Vagina (tissue), 2 donors: ENCODE measurements around the gene C2CD4A. TPM values are rescaled to one million over a fixed set of nuclear protein-coding genes. Genes with fewer than 3 reads are reported as not detected.
"Not testable (repeated sequence)": the region's sequence is repeated elsewhere in the genome, so short reads cannot be mapped to it uniquely, and the experiment has no call there.

Experiments
- DNase-seq, 2 donors: peaks; one replicate each; pipeline ENCODE4 v3.0.0-alpha.2; 2017; ENCODE audit errors: extremely low spot score in 2 of 2
- H3K27ac ChIP-seq: fragments of 200-600 bp; sonication (generic); one replicate; pipeline ENCODE4 v1.5.1; 2019
- H3K27me3 ChIP-seq: fragments of 200-600 bp; sonication (generic); one replicate; pipeline ENCODE4 v1.5.1; 2019
- H3K36me3 ChIP-seq, 2 donors: fragments of 200-600 bp; sonication (generic); one replicate each; pipeline ENCODE4 v1.5.1; 2017 to 2019
- H3K4me1 ChIP-seq: fragments of 200-600 bp; sonication (generic); one replicate; pipeline ENCODE4 v1.5.1; 2019
- H3K4me3 ChIP-seq, 2 donors: fragments of 200-600 bp; sonication (generic); 1 replicate in 1 of 2; 2 replicates in 1 of 2; pipeline ENCODE4 v1.5.1; 2016 to 2019
- H3K9me3 ChIP-seq: fragments of 200-600 bp; sonication (generic); one replicate; pipeline ENCODE4 v1.5.1; 2019
- POLR2A ChIP-seq, 2 donors: fragments of 450-650 bp; IDR thresholded peaks; one replicate each; pipeline ENCODE4 v1.6.1; 2017; ENCODE audit warnings: antibody characterized with exemption in 2 of 2, mild to moderate bottlenecking in 2 of 2, moderate library complexity in 2 of 2
- POLR2AphosphoS5 ChIP-seq, 2 donors: sonication (generic); formaldehyde crosslinking; IDR thresholded peaks; one replicate each; pipeline ENCODE4 v1.9.0; 2017; ENCODE audit warnings: antibody characterized with exemption in 2 of 2, mild to moderate bottlenecking in 2 of 2, low read depth in 1 of 2; ENCODE audit not compliant: insufficient read depth in 1 of 2
- intact Hi-C: fragments of 100-400 bp; cut with DNase I; formaldehyde crosslinking; loops from one replicate; pipeline ENCODE4 v1.15.1; 2023
- total RNA-seq: library from RNA; depleted of rRNA; stranded (reverse); fragments of >200 nt; gene quantifications from one replicate; pipeline ENCODE4 v1.2.3, GENCODE V29; 2016
- TF ChIP-seq, protein P1 (sequence below), 3 experiments: fragments of 450-650 bp in 2 of 3; fragments of 200-600 bp in 1 of 3; sonication (generic) in 1 of 3; IDR thresholded peaks; one replicate each; pipeline ENCODE4 v1.5.1; 2017 to 2019; ENCODE audit warnings: antibody characterized with exemption in 3 of 3, mild to moderate bottlenecking in 2 of 3, moderate library complexity in 2 of 3

Gene C2CD4A
- total RNA-seq, 1 donor from 2014 or later = not detected

DNA sequence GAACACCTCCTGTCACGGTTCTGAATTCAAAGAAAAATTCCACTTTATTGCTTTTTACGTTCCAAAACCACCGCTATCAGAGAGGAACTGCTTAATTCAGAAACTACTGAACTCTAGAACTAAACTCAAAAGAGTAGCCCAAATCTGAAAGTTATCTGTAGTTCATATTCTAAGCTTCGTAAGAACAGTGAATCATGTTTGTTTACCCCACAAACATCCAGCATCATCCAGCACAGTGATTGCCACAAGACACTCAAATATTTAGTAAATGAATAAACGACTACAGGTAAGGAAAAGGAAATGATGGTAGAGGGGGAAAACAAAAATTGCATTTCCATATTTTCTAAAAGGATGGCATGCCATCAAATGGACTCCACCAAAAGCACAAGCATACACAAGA is 38.9 kb upstream of the C2CD4A start:
- Histone ChIP-seq H3K27me3 (no peaks in the 10 kb centered on the region), H3K4me1 (no peaks in the 10 kb centered on the region), H3K27ac (no peak overlapping the region), H3K36me3 (peaks cover 0 to 15% of the 10 kb centered on the region in 2 donors), H3K9me3 (no peaks in the 10 kb centered on the region), H3K4me3 (no peak overlapping the region)
- TF ChIP-seq, protein P1, sequence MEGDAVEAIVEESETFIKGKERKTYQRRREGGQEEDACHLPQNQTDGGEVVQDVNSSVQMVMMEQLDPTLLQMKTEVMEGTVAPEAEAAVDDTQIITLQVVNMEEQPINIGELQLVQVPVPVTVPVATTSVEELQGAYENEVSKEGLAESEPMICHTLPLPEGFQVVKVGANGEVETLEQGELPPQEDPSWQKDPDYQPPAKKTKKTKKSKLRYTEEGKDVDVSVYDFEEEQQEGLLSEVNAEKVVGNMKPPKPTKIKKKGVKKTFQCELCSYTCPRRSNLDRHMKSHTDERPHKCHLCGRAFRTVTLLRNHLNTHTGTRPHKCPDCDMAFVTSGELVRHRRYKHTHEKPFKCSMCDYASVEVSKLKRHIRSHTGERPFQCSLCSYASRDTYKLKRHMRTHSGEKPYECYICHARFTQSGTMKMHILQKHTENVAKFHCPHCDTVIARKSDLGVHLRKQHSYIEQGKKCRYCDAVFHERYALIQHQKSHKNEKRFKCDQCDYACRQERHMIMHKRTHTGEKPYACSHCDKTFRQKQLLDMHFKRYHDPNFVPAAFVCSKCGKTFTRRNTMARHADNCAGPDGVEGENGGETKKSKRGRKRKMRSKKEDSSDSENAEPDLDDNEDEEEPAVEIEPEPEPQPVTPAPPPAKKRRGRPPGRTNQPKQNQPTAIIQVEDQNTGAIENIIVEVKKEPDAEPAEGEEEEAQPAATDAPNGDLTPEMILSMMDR (IDR thresholded peaks at IDR 0.05) = no peak
- TF ChIP-seq POLR2A (IDR thresholded peaks at IDR 0.05) = no peak
- no peak for TF ChIP-seq POLR2AphosphoS5 (IDR thresholded peaks at IDR 0.05; ENCODE audit: insufficient read depth in 1 of 2, low read depth in 1 of 2)
- DNase-seq = no peak
- intact Hi-C loops = no loop called here

DNA sequence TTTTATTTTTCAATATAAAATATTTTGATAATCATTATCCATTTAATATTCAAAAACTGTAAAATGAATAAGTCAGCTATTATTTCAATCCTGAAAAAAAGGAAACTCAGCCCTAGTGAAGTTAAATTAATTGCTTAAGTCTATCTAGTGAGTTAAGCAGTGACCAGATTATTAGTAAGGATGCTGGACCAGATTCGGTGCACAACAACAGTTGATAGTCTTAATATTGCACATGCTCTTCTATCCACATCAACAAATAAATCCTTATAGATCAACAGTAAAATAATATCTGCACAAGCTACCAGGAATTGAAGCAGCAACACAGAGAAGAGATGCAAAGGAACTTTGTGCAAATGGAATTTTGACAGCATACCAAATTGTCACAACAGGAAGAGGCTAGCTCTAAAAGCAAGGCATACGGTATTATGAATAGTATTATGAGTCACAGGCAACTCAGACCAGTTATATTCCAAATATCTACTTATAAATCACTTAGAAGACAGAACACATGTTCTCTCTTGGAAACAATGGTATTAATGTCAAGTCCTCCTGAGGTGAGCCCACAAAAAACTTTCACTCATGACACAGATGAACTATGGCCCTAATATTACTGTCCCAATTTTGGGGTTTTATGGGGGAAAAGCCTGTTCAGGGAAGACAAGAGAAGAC is 31.4 kb upstream of the C2CD4A start:
- no peak for TF ChIP-seq POLR2AphosphoS5 (IDR thresholded peaks at IDR 0.05; ENCODE audit: insufficient read depth in 1 of 2, low read depth in 1 of 2)
- TF ChIP-seq POLR2A (IDR thresholded peaks at IDR 0.05) = no peak
- TF ChIP-seq, protein P1 (IDR thresholded peaks at IDR 0.05) = no peak
- intact Hi-C loops = no loop called here
- no peak overlapping the region for H3K27ac ChIP-seq
- H3K27me3 ChIP-seq = no peaks in the 10 kb centered on the region
- H3K4me3 ChIP-seq = no peak overlapping the region
- peaks cover 12% of the 10 kb centered on the region for H3K4me1 ChIP-seq
- H3K9me3 ChIP-seq = no peaks in the 10 kb centered on the region
- no peak for DNase-seq
- H3K36me3 ChIP-seq = no peaks in the 10 kb centered on the region

DNA sequence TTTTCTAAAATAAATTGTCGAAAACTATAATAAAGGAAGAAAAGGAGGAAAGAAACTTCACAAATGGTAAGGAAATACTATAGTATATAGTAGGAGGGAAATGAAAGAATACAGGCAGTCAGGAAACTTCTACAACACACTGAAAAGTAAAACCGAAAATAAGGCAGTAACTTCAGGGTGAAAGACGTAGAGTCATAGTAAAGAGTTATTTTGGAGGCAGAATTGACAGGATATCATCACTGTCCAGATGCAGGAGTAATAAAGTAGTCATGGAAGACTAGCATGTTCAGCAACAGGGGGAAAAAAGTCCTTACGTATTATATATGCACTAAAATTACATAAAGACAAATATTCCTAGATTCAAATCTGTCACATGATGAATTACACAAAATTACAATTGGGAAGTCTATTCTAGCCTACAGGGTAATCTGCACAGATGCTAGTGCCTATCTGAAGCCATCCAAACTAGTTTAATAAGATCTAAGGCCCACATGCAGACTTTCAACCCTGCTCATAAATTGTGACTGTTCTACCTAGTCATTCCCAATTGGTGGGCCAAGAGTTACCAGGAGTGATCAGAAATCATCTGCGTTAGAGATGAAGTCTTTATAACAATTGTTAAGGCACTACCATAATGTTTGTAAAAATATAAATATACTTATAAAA is 20.6 kb upstream of the C2CD4A start:
- TF ChIP-seq POLR2AphosphoS5 (IDR thresholded peaks at IDR 0.05; ENCODE audit: insufficient read depth in 1 of 2, low read depth in 1 of 2) (no peak), POLR2A (IDR thresholded peaks at IDR 0.05) (no peak)
- TF ChIP-seq, protein P1 (IDR thresholded peaks at IDR 0.05) = no peak
- DNase-seq = no peak
- no peaks in the 10 kb centered on the region for H3K27me3 ChIP-seq
- peaks cover 4% of the 10 kb centered on the region for H3K4me1 ChIP-seq
- no peak overlapping the region for H3K27ac ChIP-seq
- no peaks in the 10 kb centered on the region for H3K9me3 ChIP-seq
- H3K36me3 ChIP-seq = peaks cover 0 to 6% of the 10 kb centered on the region in 2 donors
- intact Hi-C loops = no loop called here
- no peak overlapping the region for H3K4me3 ChIP-seq

DNA sequence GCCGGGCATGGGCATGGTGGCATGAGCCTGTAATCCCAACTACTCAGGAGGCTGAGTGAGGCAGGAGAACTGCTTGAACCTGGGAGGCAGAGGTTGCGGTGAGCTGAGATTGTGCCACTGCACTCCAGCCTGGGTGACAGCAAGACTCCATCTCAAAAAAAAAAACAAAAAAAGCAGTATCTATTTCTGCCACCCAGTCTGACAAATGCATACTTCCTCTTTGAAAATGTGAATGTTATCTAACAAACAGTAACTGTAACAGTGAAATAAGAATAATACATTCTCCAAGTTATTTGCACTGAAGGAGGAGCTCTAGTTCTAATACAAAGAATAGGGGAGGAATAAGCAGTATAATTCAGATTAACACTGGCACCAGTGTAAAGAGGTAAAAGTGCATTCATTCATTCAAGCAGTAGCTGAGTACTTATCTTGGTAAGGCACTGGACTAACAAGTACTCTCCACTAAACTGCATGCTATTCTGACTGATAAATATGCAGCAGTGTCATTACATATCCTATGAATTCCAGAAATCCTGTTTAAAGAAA is 19.4 kb upstream of the C2CD4A start:
- TF ChIP-seq, protein P1 (IDR thresholded peaks at IDR 0.05) = no peak
- TF ChIP-seq POLR2AphosphoS5 (IDR thresholded peaks at IDR 0.05; ENCODE audit: insufficient read depth in 1 of 2, low read depth in 1 of 2) = no peak
- TF ChIP-seq POLR2A (IDR thresholded peaks at IDR 0.05) = no peak
- DNase-seq = no peak
- intact Hi-C loops = no loop called here
- H3K36me3 ChIP-seq = no peaks in the 10 kb centered on the region
- no peak overlapping the region for H3K4me3 ChIP-seq
- H3K9me3 ChIP-seq = no peaks in the 10 kb centered on the region
- H3K27ac ChIP-seq = no peak overlapping the region
- peaks cover 4% of the 10 kb centered on the region for H3K4me1 ChIP-seq
- no peaks in the 10 kb centered on the region for H3K27me3 ChIP-seq

DNA sequence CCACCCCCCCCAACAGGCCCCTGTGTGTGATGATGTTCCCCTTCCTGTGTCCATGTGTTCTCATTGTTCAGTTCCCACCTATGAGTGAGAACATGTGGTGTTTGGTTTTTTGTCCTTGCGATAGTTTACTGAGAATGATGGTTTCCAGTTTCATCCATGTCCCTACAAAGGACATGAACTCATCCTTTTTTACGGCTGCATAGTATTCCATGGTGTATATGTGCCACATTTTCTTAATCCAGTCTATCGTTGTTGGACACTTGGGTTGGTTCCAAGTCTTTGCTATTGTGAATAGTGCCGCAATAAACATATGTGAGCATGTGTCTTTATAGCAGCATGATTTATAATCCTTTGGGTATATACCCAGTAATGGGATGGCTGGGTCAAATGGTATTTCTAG is 18.5 kb upstream of the C2CD4A start:
- H3K36me3 ChIP-seq, H3K9me3 ChIP-seq, H3K4me1 ChIP-seq, H3K4me3 ChIP-seq, H3K27ac ChIP-seq, H3K27me3 ChIP-seq, DNase-seq, intact Hi-C loops: not testable (repeated sequence)
